ENCODE measurements around the gene CHTF18.
"Not testable (repeated sequence)": the region's sequence is repeated elsewhere in the genome, so short reads cannot be mapped to it uniquely, and the experiment has no call there.

The CHTF18 gene

DNA sequence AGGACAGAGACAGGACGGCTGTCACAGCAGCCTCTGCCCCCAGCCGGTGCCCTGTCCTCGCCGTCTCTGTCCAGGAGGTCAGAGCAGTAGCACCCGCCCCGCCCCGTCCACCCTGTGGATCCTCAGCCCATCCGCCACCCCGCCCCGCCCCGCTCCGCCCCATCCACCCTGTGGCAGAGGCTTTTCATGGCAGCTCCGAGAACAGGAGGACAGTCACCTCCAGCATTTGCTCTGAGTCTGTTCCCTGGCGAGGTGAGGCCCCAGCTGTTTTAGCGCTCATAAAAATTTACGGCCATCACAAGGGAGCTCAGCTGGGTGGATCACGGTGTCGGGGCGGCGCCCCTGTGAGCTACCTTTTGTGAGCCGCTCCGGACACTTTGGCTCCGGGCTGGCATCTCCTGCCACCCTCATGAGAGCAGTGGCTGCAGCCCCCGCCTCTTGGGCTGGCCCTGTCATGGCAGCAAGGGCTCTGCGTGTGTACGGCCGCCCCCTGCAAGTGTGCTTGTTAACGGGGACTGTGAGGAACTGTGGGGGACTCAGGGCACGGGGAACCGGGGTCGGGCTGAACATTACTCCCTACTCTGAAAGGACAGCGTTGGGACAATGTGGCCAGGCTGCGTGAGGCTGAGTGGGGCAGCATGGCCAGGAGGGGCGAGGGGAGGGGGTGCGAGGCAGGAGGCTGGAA is 44.4 kb downstream of the CHTF18 start:
- DNase-seq: no peak

DNA sequence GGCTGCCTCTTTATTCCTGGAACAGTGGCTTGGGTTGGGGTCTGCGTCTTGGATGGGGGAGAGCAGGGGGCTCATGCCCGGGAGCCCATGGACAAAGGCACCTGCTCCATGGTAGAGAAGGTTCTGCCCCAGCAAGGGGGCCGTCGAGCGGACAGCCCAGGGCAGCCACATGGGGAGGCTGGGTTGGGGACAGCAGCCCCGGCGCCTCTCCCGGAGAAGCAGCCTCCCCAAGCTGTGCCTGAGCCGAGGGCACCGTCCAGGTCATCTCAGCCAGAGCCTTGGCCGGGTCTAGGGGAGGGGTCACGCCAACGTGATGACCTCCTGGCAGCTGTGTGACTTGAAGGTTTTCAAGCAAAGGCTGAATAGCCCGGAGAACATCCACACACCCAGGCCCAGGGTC is 45.0 kb downstream of the CHTF18 start:
- no peak for DNase-seq

DNA sequence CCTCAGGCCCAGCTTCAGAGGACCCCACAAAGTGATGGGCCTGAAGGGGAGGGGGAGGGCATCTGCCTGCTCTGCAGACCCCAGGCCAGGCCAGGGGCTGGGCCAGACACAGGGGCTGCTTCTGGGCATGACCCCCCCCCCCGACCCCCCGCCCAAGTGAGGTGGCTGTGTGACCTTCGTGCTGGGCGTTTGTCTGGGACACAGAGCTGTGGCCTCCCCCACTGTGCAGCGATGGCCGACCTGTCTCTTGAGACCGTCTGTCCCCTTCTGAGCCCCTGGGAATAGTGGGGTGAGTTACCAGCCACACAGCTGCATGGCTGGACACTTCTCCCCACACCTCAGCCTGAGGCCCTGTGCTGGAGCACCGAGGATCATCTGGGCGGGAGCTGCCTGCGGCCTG is 47.0 kb downstream of the CHTF18 start:
- no peak for DNase-seq

GRCh38 chr16:836221-836620 is 47.8 kb downstream of the CHTF18 start:
- DNase-seq: no peak

DNA sequence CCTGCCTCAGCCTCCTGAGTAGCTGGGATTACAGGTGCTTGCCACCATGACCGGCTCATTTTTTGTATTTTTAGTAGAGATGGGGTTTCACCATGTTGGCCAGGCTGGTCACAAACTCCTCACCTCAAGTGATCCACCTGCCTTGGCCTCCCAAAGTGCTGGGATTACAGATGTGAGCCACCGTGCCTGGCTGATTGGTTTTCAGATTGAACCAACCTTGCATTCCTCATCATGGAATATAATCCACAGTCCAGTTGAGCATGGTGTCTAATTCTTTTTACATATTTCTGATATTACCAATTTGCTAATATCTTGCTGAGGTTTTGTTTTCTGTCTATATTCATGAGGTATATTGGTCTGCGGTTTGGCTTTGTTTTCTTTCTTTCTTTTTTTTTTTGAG is 48.4 kb downstream of the CHTF18 start:
- not testable (repeated sequence) for DNase-seq

DNA sequence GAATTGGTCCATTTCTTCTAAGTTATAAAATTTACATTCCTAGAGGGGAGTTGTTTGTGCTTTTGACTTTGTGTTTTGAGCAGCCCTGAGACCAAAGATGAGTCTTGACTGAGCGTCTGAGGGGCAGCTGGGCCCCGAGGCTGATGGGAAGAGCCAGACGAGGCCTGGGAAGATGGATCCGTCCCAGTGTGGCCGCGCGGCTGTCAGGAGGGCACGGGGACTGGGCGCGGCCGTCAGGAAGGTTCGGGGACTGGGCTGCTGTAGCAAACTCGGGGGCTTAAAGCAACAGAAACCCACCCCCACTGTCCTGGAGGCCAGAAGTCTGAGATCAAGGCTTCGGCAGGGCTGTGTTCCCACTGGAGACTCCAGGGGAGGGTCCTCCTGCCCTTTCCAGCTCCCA is 50.3 kb downstream of the CHTF18 start:
- DNase-seq: no peak

DNA sequence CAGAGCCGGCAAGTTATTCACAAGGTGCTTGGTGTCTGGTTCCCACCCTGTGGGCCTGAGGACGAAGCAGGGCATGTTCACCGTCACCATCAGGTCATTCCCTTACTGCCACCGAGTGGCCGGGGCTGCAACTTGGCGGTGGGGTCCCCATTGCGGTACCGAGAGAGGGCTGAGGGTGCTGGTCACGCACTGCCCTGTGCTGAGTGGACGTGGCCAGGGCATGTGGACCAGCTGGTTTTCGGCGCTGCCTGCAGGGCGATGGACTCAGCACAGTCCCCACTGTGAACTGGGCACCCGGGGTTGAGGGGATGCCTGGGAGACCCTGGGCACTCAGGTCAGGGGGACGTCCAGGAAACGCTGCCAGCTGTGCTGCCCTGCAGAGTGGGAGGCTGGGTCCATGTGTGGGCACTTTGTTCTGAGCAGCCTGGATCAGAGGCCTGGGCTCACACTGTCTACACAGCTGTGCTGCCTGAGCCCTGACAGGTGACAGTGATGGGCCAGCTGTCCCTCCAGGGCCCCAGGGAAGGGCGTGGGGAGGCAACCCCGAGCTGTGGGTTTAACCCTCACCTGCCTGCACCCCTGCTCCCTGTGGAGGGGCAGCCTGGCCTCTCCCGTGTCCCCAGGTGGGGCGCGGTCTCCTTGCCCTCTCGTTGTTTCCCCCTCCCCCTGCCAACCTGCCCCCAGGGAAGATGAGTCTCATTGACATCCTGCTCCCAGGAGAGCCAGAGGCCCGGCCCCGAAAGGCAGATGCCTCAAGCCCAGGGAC is 51.4 kb downstream of the CHTF18 start:
- no peak for DNase-seq

DNA sequence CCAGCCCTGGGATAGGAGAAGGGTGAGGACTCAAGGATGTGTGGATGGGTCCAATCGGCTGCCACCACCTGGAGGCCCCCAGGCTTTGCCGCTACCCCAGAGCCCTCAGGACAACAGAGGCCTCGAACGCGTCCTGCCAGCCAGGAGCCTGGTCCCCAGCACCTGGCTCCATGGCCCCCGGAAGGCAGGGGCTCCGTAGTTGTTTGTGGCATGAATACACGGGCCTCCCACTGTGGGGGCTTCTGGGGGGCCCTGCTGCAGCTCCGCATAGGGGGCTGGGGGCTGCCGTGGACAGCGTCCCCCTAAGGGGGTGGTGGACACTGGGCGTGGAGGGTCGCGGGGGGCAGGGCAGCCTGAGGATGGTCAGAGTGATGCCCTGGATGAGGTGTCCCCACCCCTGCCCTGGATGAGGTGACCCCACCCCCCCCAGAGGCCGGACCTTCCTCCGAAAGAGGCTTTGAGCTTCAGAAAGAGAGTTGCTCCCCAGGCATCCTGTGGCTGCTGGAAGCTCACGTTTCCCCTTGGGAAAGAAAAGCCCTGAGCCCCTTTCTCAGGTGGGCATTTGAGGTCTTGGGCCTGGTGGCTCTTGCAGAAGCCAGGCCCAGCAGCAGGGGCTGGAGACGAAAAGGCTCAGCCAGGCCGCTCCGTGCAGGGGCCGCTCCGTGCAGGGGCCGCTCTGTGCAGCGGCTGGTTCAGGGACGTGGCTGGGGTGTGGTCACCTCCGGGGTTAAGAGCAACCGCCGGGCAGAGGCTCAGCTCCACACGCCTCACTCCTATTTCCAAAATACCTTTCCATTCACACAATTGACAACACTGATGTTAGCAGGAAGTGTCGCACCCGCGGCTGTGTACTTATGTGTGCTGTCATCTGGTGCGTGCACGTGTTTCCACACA is 52.4 kb downstream of the CHTF18 start:
- no peak for DNase-seq

- no peak for DNase-seq
Observed at GRCh38 chr16:841455-842060, 53.1 kb downstream of the CHTF18 start.

GRCh38 chr16:842061-842476 is 53.6 kb downstream of the CHTF18 start:
- DNase-seq: no peak

GRCh38 chr16:842711-843560 is 54.5 kb downstream of the CHTF18 start:
- DNase-seq: no peak

DNA sequence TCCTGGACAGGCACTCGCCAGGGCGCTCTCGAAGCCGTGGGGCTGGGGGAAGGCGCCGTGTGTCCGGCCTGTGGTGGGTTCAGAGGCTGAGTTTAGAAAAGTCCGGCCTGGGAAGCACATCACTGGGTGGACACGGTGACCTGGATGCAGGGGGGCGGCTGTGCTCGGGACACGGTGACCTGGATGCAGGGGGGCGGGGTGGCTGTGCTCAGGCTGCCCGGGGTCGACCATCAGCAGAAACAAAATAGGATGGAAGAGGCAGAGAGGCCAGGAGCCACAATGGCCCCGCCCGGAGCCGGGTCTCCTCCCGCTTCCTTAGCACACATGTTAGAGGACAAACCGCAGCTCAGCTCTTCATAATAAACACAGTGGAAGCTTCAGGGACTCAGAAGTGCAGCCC is 55.4 kb downstream of the CHTF18 start:
- DNase-seq: no peak

DNA sequence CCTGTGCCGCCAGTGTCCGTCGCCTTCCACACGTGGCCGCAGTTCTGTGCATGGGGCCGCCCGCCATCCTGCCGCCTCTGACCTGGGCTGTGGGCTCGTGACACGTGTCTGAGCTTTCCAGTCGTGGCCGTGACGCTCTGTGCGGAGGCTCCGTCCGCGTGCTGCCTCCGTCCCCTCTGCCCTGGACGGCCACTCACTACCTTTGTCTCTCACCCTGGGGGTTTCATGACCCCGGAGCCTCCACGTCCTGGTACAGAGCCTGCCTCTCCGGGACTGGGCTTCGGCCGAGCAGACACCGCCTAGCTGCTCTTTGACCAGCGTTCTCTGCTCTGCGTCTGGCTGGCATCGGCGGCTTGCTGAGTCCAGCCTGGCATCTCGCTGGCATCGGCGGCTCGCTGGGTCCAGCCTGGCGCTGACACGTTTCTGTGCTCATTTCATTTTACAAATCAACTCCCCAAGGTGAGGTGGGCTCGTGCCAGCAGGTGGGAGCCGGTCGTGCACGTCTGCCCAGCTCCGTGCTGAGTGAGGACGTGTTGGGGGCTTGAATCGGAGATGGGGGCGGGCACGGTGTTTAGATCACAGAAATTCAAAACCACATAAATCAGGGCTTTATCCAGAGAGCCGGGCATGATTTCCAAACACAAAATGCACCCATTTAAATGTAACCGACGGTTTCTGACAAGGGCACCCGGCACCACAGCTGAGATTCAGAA is 56.4 kb downstream of the CHTF18 start:
- DNase-seq: no peak

- DNase-seq: no peak
Observed at GRCh38 chr16:845351-845745, 56.9 kb downstream of the CHTF18 start.

GRCh38 chr16:847151-847550 is 58.7 kb downstream of the CHTF18 start:
- no peak for DNase-seq
